ENCODE measurements around the gene IL7R. TPM values are rescaled to one million over a fixed set of nuclear protein-coding genes. Genes with fewer than 3 reads are reported as not detected.
"Not testable (repeated sequence)": the region's sequence is repeated elsewhere in the genome, so short reads cannot be mapped to it uniquely, and the experiment has no call there.

IL7R gene
- total and polyA plus RNA-seq, 12 donors, result 1.2 to 14.7 (median 7.5) TPM

DNA sequence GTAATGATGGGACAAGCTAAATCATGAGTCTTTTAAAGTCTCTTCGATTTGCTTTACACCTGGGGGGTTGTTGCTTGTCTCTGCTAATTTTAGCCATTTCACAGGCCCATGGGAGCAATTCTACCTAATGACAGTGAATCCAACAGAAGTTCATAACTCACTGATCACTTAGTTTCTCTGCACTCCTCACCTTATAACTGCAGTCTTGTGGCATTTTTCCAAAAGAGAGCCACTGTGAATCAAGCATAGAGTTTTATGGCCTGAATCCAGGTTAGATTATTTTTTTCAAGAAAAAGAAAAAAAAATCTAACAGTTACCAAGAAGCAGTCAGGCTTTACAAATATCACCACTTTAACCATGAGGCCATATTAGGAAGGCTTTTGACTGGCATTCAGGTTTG is 1.5 kb upstream of the IL7R start:
- WGBS, 4 donors, result 71 to 86% (median 83%) methylated on average over 1 of the region's 1 CpG
- Histone ChIP-seq H3K9me3 (replicated peaks in 1 of 3) (no peaks in the 10 kb centered on the region), H3K27me3 (no peaks in the 10 kb centered on the region), H3K36me3 (replicated peaks in 1 of 2) (no peaks in the 10 kb centered on the region), H3K4me1 (replicated peaks in 1 of 2) (peaks cover 41% of the 10 kb centered on the region in 2 donors), H3K4me3 (no peak overlapping the region), H3K27ac (no peak overlapping the region)
- TF ChIP-seq POLR2A (IDR thresholded peaks at IDR 0.05), result no peak
- TF ChIP-seq, protein P1, sequence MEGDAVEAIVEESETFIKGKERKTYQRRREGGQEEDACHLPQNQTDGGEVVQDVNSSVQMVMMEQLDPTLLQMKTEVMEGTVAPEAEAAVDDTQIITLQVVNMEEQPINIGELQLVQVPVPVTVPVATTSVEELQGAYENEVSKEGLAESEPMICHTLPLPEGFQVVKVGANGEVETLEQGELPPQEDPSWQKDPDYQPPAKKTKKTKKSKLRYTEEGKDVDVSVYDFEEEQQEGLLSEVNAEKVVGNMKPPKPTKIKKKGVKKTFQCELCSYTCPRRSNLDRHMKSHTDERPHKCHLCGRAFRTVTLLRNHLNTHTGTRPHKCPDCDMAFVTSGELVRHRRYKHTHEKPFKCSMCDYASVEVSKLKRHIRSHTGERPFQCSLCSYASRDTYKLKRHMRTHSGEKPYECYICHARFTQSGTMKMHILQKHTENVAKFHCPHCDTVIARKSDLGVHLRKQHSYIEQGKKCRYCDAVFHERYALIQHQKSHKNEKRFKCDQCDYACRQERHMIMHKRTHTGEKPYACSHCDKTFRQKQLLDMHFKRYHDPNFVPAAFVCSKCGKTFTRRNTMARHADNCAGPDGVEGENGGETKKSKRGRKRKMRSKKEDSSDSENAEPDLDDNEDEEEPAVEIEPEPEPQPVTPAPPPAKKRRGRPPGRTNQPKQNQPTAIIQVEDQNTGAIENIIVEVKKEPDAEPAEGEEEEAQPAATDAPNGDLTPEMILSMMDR (IDR thresholded peaks at IDR 0.05), result no peak
- no peak for DNase-seq
- intact Hi-C loops (cut with DNase I), result no loop called here

DNA sequence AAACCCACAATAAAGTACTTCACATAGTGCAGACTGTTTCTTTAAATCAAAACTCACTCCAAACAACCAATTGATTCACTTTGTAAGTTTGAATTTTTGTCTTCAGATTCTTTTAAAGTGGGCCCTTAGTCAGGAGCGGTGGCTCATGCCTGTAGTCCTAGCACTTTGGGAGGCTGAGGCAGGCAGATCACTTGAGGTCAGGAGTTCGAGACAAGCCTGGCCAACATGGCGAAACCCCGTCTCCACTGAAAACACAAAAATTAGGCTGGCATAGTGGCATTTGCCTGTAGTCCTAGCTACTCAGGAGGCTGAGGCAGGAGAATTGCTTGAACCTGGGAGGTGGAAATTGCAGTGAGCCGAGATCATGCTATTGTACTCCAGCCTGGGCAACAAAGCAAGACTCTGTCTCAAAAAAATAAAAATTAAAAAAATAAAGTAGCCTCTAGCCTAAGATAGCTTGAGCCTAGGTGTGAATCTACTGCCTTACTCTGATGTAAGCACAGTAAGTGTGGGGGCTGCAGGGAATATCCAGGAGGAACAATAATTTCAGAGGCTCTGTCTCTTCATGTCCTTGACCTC is 416 bp upstream of the IL7R start:
- 78 to 96% (median 95%) methylated on average over 5 of the region's 5 CpGs for WGBS, 4 donors
- H3K27me3 ChIP-seq; intact Hi-C loops (cut with DNase I); H3K9me3 ChIP-seq (replicated peaks in 1 of 3); H3K4me3 ChIP-seq; H3K36me3 ChIP-seq (replicated peaks in 1 of 2): not testable (repeated sequence)
- Histone ChIP-seq H3K27ac (peak overlapping the region in 2 of 5 donors; percentile 17 to 35), H3K4me1 (replicated peaks in 1 of 2) (peaks cover 40 to 43% of the 10 kb centered on the region in 2 donors)
- peak in 1 of 7 donors; percentile 10 for DNase-seq

DNA sequence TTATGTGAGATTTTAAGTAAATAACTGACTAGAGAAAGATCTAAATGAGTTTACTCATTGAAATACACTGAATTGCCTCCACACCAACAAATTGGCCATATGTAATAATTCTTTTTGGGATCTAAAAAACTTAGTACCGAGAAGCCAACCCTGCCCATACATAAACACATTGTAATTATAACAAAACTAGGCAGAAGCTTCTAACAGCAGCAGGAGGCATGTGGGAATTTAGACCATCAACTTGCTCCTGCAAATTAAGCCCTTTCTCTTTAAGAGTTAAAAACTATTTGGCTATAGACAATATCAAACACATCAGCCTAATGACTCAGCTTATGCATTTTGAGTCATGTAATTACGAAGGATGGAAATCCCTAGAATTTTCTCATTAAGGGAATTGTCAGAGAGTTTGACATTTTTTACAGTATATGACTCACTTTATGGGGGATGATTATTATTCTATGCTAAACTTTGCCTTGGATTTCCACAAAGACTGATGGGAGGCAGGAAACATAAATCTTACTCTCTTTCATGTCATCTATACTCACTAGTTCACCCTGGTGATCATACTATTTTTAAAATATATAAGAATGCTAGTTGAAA is 1.0 kb downstream of the IL7R start:
- TF ChIP-seq, protein P1 (IDR thresholded peaks at IDR 0.05), result no peak
- no peak for TF ChIP-seq POLR2A (IDR thresholded peaks at IDR 0.05)
- H3K4me3 ChIP-seq, result peak overlapping the region in 1 of 4 donors; percentile 13
- intact Hi-C loops (cut with DNase I), result no loop called here
- no peaks in the 10 kb centered on the region for H3K9me3 ChIP-seq (replicated peaks in 1 of 3)
- peaks cover 35 to 41% of the 10 kb centered on the region in 2 donors for H3K4me1 ChIP-seq (replicated peaks in 1 of 2)
- H3K27me3 ChIP-seq, result no peaks in the 10 kb centered on the region
- DNase-seq, result no peak
- H3K36me3 ChIP-seq (replicated peaks in 1 of 2), result no peaks in the 10 kb centered on the region
- WGBS, 4 donors, result 40 to 51% (median 46%) methylated on average over 2 of the region's 2 CpGs
- H3K27ac ChIP-seq, result peak overlapping the region in 1 of 5 donors; percentile 53

DNA sequence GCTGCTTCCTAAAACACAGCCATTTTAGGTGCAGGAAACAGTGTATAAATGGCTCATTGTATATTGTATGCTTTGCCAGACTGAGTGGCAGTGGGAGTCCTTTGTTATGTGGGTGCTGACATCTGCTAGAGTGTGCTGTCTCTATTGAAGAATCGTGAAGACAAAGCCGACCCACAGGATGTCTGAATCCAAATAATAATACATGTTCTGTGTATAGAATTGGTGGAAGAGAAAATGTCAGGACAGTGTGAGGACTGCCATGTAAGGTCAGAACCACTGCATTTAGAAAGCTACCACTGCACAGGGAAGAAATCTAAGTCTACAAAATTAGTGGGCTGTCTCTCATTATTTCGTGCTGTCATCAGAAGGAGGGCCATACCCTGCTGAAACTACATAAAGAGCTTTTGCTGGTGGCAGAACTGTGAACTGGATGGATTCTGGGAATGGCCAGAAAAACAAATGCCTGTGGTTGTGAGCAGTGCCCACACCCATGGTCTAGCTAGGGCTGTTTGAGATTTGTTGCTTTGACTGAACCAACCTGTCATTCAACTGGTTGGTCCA is 2.5 kb downstream of the IL7R start:
- Histone ChIP-seq H3K36me3 (replicated peaks in 1 of 2) (no peaks in the 10 kb centered on the region), H3K4me3 (no peak overlapping the region), H3K9me3 (replicated peaks in 1 of 3) (no peaks in the 10 kb centered on the region), H3K27me3 (no peaks in the 10 kb centered on the region), H3K4me1 (replicated peaks in 1 of 2) (peaks cover 28 to 31% of the 10 kb centered on the region in 2 donors), H3K27ac (peak overlapping the region in 1 of 5 donors; percentile 4)
- 59 to 88% (median 74%) methylated on average over 3 of the region's 3 CpGs for WGBS, 4 donors
- no peak for DNase-seq
- TF ChIP-seq, protein P1 (IDR thresholded peaks at IDR 0.05), result no peak
- TF ChIP-seq POLR2A (IDR thresholded peaks at IDR 0.05), result no peak
- intact Hi-C loops (cut with DNase I), result no loop called here
